Brain microvascular endothelial cell (primary cell): ENCODE measurements around the gene ZNF727.
"Not testable (repeated sequence)": the region's sequence is repeated elsewhere in the genome, so short reads cannot be mapped to it uniquely, and the experiment has no call there.

Experiments
- DNase-seq: peaks from one replicate; pipeline ENCODE4 v3.0.0-alpha.2; 2020
- H3K27ac ChIP-seq: fragments of 250-450 bp; sonication (Bioruptor Pico); 2 replicates; pipeline ENCODE4 v1.5.1; 2020; ENCODE audit warnings: mild to moderate bottlenecking, moderate library complexity
- H3K27me3 ChIP-seq: fragments of 250-450 bp; sonication (Bioruptor Pico); replicated peaks from 2 replicates; pipeline ENCODE4 v1.5.1; 2020; ENCODE audit warnings: mild to moderate bottlenecking
- H3K36me3 ChIP-seq: fragments of 250-450 bp; sonication (Bioruptor Pico); replicated peaks from 2 replicates; pipeline ENCODE4 v1.5.1; 2020; ENCODE audit warnings: mild to moderate bottlenecking
- H3K4me3 ChIP-seq: 2 replicates; pipeline ENCODE4 v1.5.1; 2011; ENCODE audit warnings: low read depth, mild to moderate bottlenecking, control low read depth, low read length, moderate library complexity
- CTCF ChIP-seq: IDR thresholded peaks from 2 replicates; pipeline ENCODE4 v1.5.1; 2011; ENCODE audit warnings: low read depth, mild to moderate bottlenecking, moderate library complexity, low read length, control low read depth, inconsistent platforms; ENCODE audit errors: missing control alignments
- in situ Hi-C: cut with HindIII; loops from 2 replicates; pipeline ENCODE4 v1.10.0; 2017; ENCODE audit warnings: low sequenced_read_pairs, low pct_ligation_motif_present

The ZNF727 gene

DNA sequence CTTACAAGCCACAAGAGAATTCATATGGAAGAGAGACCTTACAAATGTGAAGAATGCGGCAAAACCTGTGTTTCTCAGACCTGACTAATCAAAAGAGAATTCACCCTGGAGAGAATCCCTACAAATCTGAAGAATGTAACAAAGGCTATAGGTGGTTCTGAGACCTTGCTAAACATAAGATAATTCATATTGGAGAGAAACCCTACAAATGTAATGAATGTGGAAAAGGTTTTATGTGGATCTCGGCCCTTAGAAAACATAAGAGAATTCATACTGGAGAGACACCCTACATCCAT is 33.4 kb downstream of the ZNF727 start:
- Histone ChIP-seq H3K27me3 (no peaks in the 10 kb centered on the region), H3K36me3 (no peaks in the 10 kb centered on the region), H3K4me3 (no peak overlapping the region), H3K27ac (no peak overlapping the region)
- in situ Hi-C loops: no loop called here
- no peak for DNase-seq
- no peak for TF ChIP-seq CTCF

DNA sequence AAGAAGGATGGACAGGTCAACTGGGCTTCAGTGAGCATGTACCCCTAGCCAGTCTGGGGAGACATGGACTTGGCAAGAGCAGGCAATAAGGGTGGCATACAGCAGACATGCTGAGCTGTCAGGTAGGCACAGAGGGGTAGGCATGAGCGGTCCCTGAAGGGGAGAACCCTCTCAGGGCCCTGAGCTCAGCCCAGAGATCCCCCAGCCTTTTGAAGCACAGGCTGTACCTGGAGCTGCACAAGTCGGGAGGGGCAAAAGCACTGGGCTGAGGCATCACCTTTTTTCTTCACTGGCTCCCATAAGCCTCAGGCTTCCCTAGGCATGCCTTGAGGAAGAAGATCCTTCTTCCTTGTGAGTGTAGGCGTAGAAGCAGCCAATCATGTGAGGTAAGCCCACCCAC is 42.3 kb downstream of the ZNF727 start:
- in situ Hi-C loops: no loop called here
- Histone ChIP-seq H3K4me3 (no peak overlapping the region), H3K36me3 (no peaks in the 10 kb centered on the region), H3K27ac (no peak overlapping the region), H3K27me3 (no peaks in the 10 kb centered on the region)
- no peak for DNase-seq
- TF ChIP-seq CTCF: no peak

DNA sequence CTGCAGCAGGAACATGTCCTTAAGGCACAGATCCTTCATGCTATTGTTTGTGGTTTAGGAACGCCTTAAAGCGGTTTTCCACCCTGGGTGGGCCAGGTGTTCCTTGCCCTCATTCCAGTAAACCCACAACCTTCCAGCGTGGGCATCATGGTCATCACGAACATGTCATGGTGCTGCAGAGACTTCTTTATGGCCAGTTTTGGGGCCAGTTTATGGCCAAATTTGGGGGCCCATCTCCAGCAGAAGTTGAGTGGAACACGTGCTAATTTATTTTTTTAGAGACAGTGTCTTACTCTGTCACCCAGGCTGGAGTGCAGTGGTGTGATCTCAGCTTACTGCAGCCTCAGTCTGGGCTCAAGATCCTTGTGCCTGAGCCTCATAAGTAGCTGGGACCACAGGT is 43.6 kb downstream of the ZNF727 start:
- DNase-seq, in situ Hi-C loops, H3K27ac ChIP-seq, H3K27me3 ChIP-seq, H3K4me3 ChIP-seq, H3K36me3 ChIP-seq: not testable (repeated sequence)
